WTC11 (cell line): ENCODE data around the gene DHX9.

ENCODE experiments used
- CREM ChIP-seq: sonication (generic); formaldehyde crosslinking; IDR thresholded peaks from 2 replicates; pipeline ENCODE4 v1.8.1; 2022; ENCODE audit warnings: mild to moderate bottlenecking, missing genetic modification reagents, moderate library complexity
- CTCF ChIP-seq: fragments of 200-600 bp; IDR thresholded peaks from 2 replicates; pipeline ENCODE4 v1.8.0; 2022; ENCODE audit warnings: antibody characterized with exemption
- FOXP1 ChIP-seq: sonication (generic); formaldehyde crosslinking; IDR thresholded peaks from 2 replicates; pipeline ENCODE4 v1.8.0; 2022; ENCODE audit warnings: missing genetic modification reagents, mild to moderate bottlenecking, moderate library complexity, borderline replicate concordance
- MLX ChIP-seq: sonication (generic); formaldehyde crosslinking; IDR thresholded peaks from 2 replicates; pipeline ENCODE4 v1.8.1; 2023; ENCODE audit warnings: mild to moderate bottlenecking, missing genetic modification reagents, moderate library complexity
- MXD4 ChIP-seq: fragments of 250-450 bp; sonication (Bioruptor Pico); IDR thresholded peaks from 2 replicates; pipeline ENCODE4 v1.8.0; 2021; ENCODE audit warnings: mild to moderate bottlenecking, moderate library complexity, borderline replicate concordance
- MYBL2 ChIP-seq: sonication (generic); formaldehyde crosslinking; IDR thresholded peaks from 2 replicates; pipeline ENCODE4 v1.8.1; 2023; ENCODE audit warnings: mild to moderate bottlenecking, moderate library complexity, missing genetic modification reagents
- SP1 ChIP-seq: sonication (generic); formaldehyde crosslinking; conservative IDR thresholded peaks from 2 replicates; pipeline ENCODE4 v1.8.1; 2022; ENCODE audit warnings: missing genetic modification reagents
- TEAD4 ChIP-seq: sonication (generic); formaldehyde crosslinking; IDR thresholded peaks from 2 replicates; pipeline ENCODE4 v1.8.0; 2022; ENCODE audit warnings: mild to moderate bottlenecking, missing genetic modification reagents
- ZNF317 ChIP-seq: sonication (generic); formaldehyde crosslinking; IDR thresholded peaks from 2 replicates; pipeline ENCODE4 v1.8.1; 2023; ENCODE audit warnings: low read depth, mild to moderate bottlenecking, moderate library complexity, missing genetic modification reagents, borderline replicate concordance

GRCh38 chr1:182927693-182928433 lies 88.7 kb downstream of the DHX9 start:
- TF ChIP-seq CTCF (no peak), ZNF317 (no peak), FOXP1 (no peak), MLX (CRISPR knock-in tag) (no peak), SP1 (CRISPR knock-in tag) (no peak), TEAD4 (CRISPR knock-in tag) (no peak), MXD4 (no peak), CREM (CRISPR knock-in tag) (no peak), MYBL2 (CRISPR knock-in tag) (no peak)
